OCI-LY1 (cell line): ENCODE data around the gene MZB1.

ENCODE experiments used
- EZH2 ChIP-seq: fragments of 200-600 bp; sonication (generic), shearing (Covaris generic); IDR thresholded peaks from 2 replicates; pipeline ENCODE4 v1.8.0; 2017; ENCODE audit warnings: borderline replicate concordance, mixed run types, mild to moderate bottlenecking, antibody characterized with exemption, low read length, moderate library complexity, mixed read lengths
- TF ChIP-seq, protein P1 (sequence below): fragments of 200-600 bp; sonication (generic), shearing (Covaris generic); IDR thresholded peaks from 2 replicates; pipeline ENCODE4 v1.5.1; 2017; ENCODE audit warnings: mild to moderate bottlenecking, antibody characterized with exemption, low read length, moderate library complexity, mixed read lengths

DNA sequence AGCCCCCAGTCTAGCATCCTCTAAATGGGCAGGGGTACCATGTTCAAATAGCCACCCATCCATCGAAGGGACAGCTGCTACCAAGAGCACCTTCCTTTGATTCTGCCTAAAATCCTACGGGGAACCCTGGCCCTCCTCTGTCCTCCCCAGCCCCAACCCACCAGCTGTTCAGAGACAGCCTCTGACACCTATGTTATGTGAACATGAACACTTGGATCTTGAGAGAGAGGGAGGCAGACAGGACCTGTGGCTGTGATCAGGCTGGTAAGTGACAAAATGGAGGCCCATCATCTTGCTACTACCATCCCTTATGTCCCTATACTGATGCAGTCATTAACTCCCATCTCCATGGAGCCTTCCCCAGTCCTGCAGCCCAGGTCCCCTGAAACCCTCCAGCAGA is 14.8 kb downstream of the MZB1 start:
- TF ChIP-seq, protein P1, sequence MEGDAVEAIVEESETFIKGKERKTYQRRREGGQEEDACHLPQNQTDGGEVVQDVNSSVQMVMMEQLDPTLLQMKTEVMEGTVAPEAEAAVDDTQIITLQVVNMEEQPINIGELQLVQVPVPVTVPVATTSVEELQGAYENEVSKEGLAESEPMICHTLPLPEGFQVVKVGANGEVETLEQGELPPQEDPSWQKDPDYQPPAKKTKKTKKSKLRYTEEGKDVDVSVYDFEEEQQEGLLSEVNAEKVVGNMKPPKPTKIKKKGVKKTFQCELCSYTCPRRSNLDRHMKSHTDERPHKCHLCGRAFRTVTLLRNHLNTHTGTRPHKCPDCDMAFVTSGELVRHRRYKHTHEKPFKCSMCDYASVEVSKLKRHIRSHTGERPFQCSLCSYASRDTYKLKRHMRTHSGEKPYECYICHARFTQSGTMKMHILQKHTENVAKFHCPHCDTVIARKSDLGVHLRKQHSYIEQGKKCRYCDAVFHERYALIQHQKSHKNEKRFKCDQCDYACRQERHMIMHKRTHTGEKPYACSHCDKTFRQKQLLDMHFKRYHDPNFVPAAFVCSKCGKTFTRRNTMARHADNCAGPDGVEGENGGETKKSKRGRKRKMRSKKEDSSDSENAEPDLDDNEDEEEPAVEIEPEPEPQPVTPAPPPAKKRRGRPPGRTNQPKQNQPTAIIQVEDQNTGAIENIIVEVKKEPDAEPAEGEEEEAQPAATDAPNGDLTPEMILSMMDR: no peak
- no peak for TF ChIP-seq EZH2
